ENCODE data around the gene ZBTB40.

Gene ZBTB40

DNA sequence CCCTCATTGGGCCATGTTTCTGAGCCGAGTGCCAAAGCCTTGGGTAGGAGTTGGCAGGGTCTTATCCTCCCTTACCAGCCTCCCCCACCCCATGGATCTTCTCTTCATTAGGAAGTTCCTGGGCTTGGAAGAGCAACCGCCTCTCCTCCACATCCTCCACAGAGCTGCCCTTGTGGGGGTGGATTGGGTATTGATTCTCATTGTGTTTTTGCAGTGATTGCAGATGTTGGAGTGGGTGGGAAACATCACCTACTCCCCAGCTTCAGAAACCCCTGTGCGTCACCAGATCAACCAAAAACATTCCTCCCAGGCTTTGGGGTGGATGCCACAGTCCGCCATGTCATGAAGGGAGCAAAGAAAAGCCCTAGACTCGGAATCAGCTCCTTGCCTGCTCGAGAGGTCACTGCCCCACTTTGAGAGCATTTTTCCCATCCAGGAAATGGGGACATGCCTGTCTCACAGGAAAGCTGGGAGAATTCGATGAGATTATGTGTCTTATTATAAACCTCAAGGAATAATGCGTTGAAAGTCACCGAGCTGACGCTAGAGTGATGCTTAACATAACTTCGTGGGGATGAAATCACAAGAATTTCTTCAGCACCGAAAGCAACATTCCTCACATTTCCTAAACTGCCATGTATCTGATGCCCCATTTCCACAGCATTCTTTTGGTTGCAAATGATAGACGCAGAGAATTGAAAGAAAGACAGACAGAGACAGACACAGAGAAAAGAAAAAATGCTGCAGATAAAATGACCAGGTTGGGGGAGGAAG lies 44.7 kb upstream of the ZBTB40 start:
- Histone ChIP-seq H3K36me3 (ENCODE audit: control insufficient read depth in 2 of 2, insufficient read depth in 1 of 2, low read length in 2 of 2) (no peaks in the 10 kb centered on the region), H3K4me3 (ENCODE audit: low read depth, low read length) (no peak overlapping the region), H3K27ac (ENCODE audit: extremely low read depth, low read depth, low read length) (no peak overlapping the region), H3K4me1 (ENCODE audit: control insufficient read depth, insufficient read depth, low read length) (no peaks in the 10 kb centered on the region), H3K9me3 (ENCODE audit: control insufficient read depth, insufficient read depth, low read depth, low read length) (no peaks in the 10 kb centered on the region)
- CTCF ChIA-PET = no interaction called here
- POLR2A ChIA-PET = interaction anchor here (0.5 kb wide), 1 partner anchor 1078 kb away, joined by 3 read pairs; no protein-coding TSS in a partner anchor
- TF ChIP-seq, protein P1, sequence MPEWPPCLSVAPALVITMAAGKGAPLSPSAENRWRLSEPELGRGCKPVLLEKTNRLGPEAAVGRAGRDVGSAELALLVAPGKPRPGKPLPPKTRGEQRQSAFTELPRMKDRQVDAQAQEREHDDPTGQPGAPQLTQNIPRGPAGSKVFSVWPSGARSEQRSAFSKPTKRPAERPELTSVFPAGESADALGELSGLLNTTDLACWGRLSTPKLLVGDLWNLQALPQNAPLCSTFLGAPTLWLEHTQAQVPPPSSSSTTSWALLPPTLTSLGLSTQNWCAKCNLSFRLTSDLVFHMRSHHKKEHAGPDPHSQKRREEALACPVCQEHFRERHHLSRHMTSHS (tag by site-specific recombination; IDR thresholded peaks at IDR 0.05) = no peak
- peak; percentile 68; the same call in 1 of the 2 replicates for TF ChIP-seq EGR2 (tag by site-specific recombination; IDR thresholded peaks at IDR 0.05; ENCODE audit: low read depth)
- no peak for TF ChIP-seq GLI2 (tag by site-specific recombination; IDR thresholded peaks at IDR 0.05; ENCODE audit: borderline replicate concordance, low read depth)
- TF ChIP-seq ZNF138 (tag by site-specific recombination; IDR thresholded peaks at IDR 0.05; ENCODE audit: borderline replicate concordance) = no peak
- TF ChIP-seq KLF8 (tag by site-specific recombination; IDR thresholded peaks at IDR 0.05) = no peak
- TF ChIP-seq ZNF521 (tag by site-specific recombination; IDR thresholded peaks at IDR 0.05) = no peak
- TF ChIP-seq, protein P2, sequence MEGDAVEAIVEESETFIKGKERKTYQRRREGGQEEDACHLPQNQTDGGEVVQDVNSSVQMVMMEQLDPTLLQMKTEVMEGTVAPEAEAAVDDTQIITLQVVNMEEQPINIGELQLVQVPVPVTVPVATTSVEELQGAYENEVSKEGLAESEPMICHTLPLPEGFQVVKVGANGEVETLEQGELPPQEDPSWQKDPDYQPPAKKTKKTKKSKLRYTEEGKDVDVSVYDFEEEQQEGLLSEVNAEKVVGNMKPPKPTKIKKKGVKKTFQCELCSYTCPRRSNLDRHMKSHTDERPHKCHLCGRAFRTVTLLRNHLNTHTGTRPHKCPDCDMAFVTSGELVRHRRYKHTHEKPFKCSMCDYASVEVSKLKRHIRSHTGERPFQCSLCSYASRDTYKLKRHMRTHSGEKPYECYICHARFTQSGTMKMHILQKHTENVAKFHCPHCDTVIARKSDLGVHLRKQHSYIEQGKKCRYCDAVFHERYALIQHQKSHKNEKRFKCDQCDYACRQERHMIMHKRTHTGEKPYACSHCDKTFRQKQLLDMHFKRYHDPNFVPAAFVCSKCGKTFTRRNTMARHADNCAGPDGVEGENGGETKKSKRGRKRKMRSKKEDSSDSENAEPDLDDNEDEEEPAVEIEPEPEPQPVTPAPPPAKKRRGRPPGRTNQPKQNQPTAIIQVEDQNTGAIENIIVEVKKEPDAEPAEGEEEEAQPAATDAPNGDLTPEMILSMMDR (tag by site-specific recombination; IDR thresholded peaks at IDR 0.05) = no peak
- TF ChIP-seq ZNF626 (tag by site-specific recombination; IDR thresholded peaks at IDR 0.05) = no peak
- no peak for TF ChIP-seq BCL11B (tag by site-specific recombination; IDR thresholded peaks at IDR 0.05; ENCODE audit: low read depth)
- TF ChIP-seq, protein P3, sequence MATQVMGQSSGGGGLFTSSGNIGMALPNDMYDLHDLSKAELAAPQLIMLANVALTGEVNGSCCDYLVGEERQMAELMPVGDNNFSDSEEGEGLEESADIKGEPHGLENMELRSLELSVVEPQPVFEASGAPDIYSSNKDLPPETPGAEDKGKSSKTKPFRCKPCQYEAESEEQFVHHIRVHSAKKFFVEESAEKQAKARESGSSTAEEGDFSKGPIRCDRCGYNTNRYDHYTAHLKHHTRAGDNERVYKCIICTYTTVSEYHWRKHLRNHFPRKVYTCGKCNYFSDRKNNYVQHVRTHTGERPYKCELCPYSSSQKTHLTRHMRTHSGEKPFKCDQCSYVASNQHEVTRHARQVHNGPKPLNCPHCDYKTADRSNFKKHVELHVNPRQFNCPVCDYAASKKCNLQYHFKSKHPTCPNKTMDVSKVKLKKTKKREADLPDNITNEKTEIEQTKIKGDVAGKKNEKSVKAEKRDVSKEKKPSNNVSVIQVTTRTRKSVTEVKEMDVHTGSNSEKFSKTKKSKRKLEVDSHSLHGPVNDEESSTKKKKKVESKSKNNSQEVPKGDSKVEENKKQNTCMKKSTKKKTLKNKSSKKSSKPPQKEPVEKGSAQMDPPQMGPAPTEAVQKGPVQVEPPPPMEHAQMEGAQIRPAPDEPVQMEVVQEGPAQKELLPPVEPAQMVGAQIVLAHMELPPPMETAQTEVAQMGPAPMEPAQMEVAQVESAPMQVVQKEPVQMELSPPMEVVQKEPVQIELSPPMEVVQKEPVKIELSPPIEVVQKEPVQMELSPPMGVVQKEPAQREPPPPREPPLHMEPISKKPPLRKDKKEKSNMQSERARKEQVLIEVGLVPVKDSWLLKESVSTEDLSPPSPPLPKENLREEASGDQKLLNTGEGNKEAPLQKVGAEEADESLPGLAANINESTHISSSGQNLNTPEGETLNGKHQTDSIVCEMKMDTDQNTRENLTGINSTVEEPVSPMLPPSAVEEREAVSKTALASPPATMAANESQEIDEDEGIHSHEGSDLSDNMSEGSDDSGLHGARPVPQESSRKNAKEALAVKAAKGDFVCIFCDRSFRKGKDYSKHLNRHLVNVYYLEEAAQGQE (tag by site-specific recombination; IDR thresholded peaks at IDR 0.05) = no peak
- no peak for TF ChIP-seq OSR2 (tag by site-specific recombination; IDR thresholded peaks at IDR 0.05)
- TF ChIP-seq ZNF223 (tag by site-specific recombination; IDR thresholded peaks at IDR 0.05) = no peak
- peak; percentile 64 for TF ChIP-seq ZFHX2 (tag by site-specific recombination; conservative IDR thresholded peaks at IDR 0.05)
- TF ChIP-seq, protein P4, sequence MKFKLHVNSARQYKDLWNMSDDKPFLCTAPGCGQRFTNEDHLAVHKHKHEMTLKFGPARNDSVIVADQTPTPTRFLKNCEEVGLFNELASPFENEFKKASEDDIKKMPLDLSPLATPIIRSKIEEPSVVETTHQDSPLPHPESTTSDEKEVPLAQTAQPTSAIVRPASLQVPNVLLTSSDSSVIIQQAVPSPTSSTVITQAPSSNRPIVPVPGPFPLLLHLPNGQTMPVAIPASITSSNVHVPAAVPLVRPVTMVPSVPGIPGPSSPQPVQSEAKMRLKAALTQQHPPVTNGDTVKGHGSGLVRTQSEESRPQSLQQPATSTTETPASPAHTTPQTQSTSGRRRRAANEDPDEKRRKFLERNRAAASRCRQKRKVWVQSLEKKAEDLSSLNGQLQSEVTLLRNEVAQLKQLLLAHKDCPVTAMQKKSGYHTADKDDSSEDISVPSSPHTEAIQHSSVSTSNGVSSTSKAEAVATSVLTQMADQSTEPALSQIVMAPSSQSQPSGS (tag by site-specific recombination; IDR thresholded peaks at IDR 0.05; ENCODE audit: low read depth) = no peak
- TF ChIP-seq ZNF423 (tag by site-specific recombination; IDR thresholded peaks at IDR 0.05) = no peak
- TF ChIP-seq ZNF664 (tag by site-specific recombination; IDR thresholded peaks at IDR 0.05) = no peak
- no peak for TF ChIP-seq ZFP3 (tag by site-specific recombination; IDR thresholded peaks at IDR 0.05; ENCODE audit: low read depth)
